SK-N-SH (cell line): ENCODE measurements around the gene MAST4. TPM values are rescaled to one million over a fixed set of nuclear protein-coding genes. Genes with fewer than 3 reads are reported as not detected.

Experiments used
- CTCF ChIA-PET: fragments of 300-600, 350-600 bp; formaldehyde crosslinking; extraction: SDS; loops from one replicate; lab custom pipeline; 2021; lab: Yijun Ruan, JAX
- POLR2A ChIA-PET: fragments of 350-600 bp; sonication (Branson Sonifier 250); formaldehyde crosslinking; extraction: SDS; loops from one replicate; lab custom pipeline; 2020; ENCODE audit warnings: antibody characterized with exemption, inconsistent platforms; lab: Yijun Ruan, JAX
- DNase-seq: peaks from one replicate; pipeline ENCODE4 v3.0.0; 2012
- H2AFZ ChIP-seq: fragments of 200-600 bp; sonication (generic); 2 replicates; pipeline ENCODE4 v1.8.1; 2016; ENCODE audit warnings: antibody characterized with exemption, mild to moderate bottlenecking, low read depth
- H3F3A ChIP-seq: fragments of 200-600 bp; sonication (generic); replicated peaks from 2 replicates; pipeline ENCODE3; 2016; ENCODE audit warnings: antibody characterized with exemption, mild to moderate bottlenecking; ENCODE audit not compliant: insufficient read depth
- H3K27ac ChIP-seq, 2 experiments: fragments of 200-500 bp in 1 of 2; fragments of 200-600 bp in 1 of 2; sonication (Bioruptor generic) in 1 of 2; sonication (generic), shearing (Covaris generic) in 1 of 2; 2 replicates each; pipeline versions ENCODE4 v1.5.1 to v1.6.1; 2014 to 2016; ENCODE audit warnings: low read depth in 2 of 2, inconsistent platforms in 1 of 2, low read length in 1 of 2, mild to moderate bottlenecking in 1 of 2, mixed read lengths in 1 of 2
- H3K27me3 ChIP-seq: fragments of 200-600 bp; sonication (generic), shearing (Covaris generic); 2 replicates; pipeline ENCODE4 v1.6.1; 2016; ENCODE audit warnings: mixed run types; ENCODE audit not compliant: insufficient read depth
- H3K36me3 ChIP-seq, 2 experiments: fragments of 200-500 bp in 1 of 2; fragments of 200-600 bp in 1 of 2; sonication (Bioruptor generic) in 1 of 2; sonication (generic) in 1 of 2; replicated peaks in 1 of 2; 2 replicates each; pipeline versions ENCODE3 to v1.5.1; 2014 to 2016; ENCODE audit warnings: low read length in 1 of 2, mild to moderate bottlenecking in 1 of 2; ENCODE audit not compliant: insufficient read depth in 2 of 2, control insufficient read depth in 1 of 2
- H3K4me1 ChIP-seq, 2 experiments: fragments of 200-500 bp in 1 of 2; fragments of 200-600 bp in 1 of 2; sonication (Bioruptor generic) in 1 of 2; sonication (generic), shearing (Covaris generic) in 1 of 2; 2 replicates each; pipeline versions ENCODE4 v1.5.1 to v1.6.1; 2014 to 2016; ENCODE audit warnings: low read depth in 1 of 2, low read length in 1 of 2, mixed run types in 1 of 2; ENCODE audit not compliant: insufficient read depth in 2 of 2, control insufficient read depth in 1 of 2
- H3K4me2 ChIP-seq: fragments of 200-600 bp; sonication (generic), shearing (Covaris generic); 2 replicates; pipeline ENCODE4 v1.6.1; 2017; ENCODE audit warnings: mixed run types
- H3K4me3 ChIP-seq, 2 experiments: fragments of 200-500 bp in 1 of 2; fragments of 200-600 bp in 1 of 2; sonication (Bioruptor generic) in 1 of 2; sonication (generic), shearing (Covaris generic) in 1 of 2; 2 replicates each; pipeline versions ENCODE4 v1.5.1 to v1.8.1; 2014 to 2016; ENCODE audit warnings: low read depth in 2 of 2, inconsistent platforms in 1 of 2, low read length in 1 of 2, mild to moderate bottlenecking in 1 of 2, mixed read lengths in 1 of 2, moderate library complexity in 1 of 2
- H3K79me2 ChIP-seq: fragments of 200-600 bp; sonication (generic); 2 replicates; pipeline ENCODE4 v1.8.1; 2017; ENCODE audit warnings: mild to moderate bottlenecking; ENCODE audit not compliant: insufficient read depth
- H3K9ac ChIP-seq: fragments of 200-600 bp; sonication (generic); 2 replicates; pipeline ENCODE4 v1.6.1; 2017; ENCODE audit warnings: mixed run types
- H3K9me2 ChIP-seq: fragments of 200-600 bp; sonication (generic); 2 replicates; pipeline ENCODE4 v1.6.1; 2017; ENCODE audit warnings: mixed run types
- H3K9me3 ChIP-seq: fragments of 200-600 bp; sonication (generic); 2 replicates; pipeline ENCODE4 v1.6.1; 2017; ENCODE audit warnings: mixed run types, mild to moderate bottlenecking, moderate library complexity
- H4K20me1 ChIP-seq: fragments of 200-600 bp; sonication (generic); 2 replicates; pipeline ENCODE4 v1.6.1; 2017; ENCODE audit warnings: mild to moderate bottlenecking, mixed run types; ENCODE audit not compliant: insufficient read depth
- ELF1 ChIP-seq: IDR thresholded peaks from 2 replicates; pipeline ENCODE4 v1.4.0; 2012
- FOXM1 ChIP-seq: IDR thresholded peaks from 2 replicates; pipeline ENCODE4 v1.4.0; 2012; ENCODE audit warnings: low read depth, mild to moderate bottlenecking
- NFIC ChIP-seq: IDR thresholded peaks from 2 replicates; pipeline ENCODE4 v1.4.0; 2012; ENCODE audit warnings: borderline replicate concordance
- PBX3 ChIP-seq: IDR thresholded peaks from 2 replicates; pipeline ENCODE4; 2012
- RCOR1 ChIP-seq: fragments of 150-350 bp; IDR thresholded peaks from 2 replicates; pipeline ENCODE4 v1.6.1; 2017; ENCODE audit warnings: antibody characterized with exemption, low read length
- SIN3A ChIP-seq: IDR thresholded peaks from 2 replicates; pipeline ENCODE4 v1.6.1; 2012; ENCODE audit warnings: low read depth, mild to moderate bottlenecking, low read length, moderate library complexity, borderline replicate concordance
- USF1 ChIP-seq: IDR thresholded peaks from 2 replicates; pipeline ENCODE4 v1.4.0; 2012; ENCODE audit warnings: low read depth, borderline replicate concordance
- WGBS: methylation state at CpG from one replicate; pipeline ENCODE4 v1.1.6; 2017; ENCODE audit warnings: low lambda C conversion rate; 5-methylcytosine and 5-hydroxymethylcytosine counted together
- polyA plus RNA-seq, 3 experiments: library from polyadenylated mRNA; depleted of rRNA; stranded (reverse); fragments of >200 nt; gene quantifications; 2 replicates each; pipeline ENCODE4 v1.2.3, GENCODE V29; 2012
- TF ChIP-seq, protein P1 (sequence below): IDR thresholded peaks from 2 replicates; pipeline ENCODE4 v1.6.1; 2012; ENCODE audit warnings: mild to moderate bottlenecking, low read depth, low read length, moderate library complexity
- TF ChIP-seq, protein P2 (sequence below): fragments of 150-350 bp; IDR thresholded peaks from 2 replicates; pipeline ENCODE4 v1.6.1; 2017; ENCODE audit warnings: antibody characterized with exemption, low read length, low read depth, borderline replicate concordance

MAST4 gene
- polyA plus RNA-seq, 1 of the 3 experiments (the other 2 are of a cell fraction) = 2.2 TPM

GRCh38 chr5:67003685-67003934, 407.4 kb downstream of the MAST4 start:
- peaks cover 13% of the 10 kb centered on the region; the same call in 1 of the 2 replicates for H3K79me2 ChIP-seq
- H2AFZ ChIP-seq = peak overlapping the region; percentile 88
- peak overlapping the region; percentile 44 for H3K9ac ChIP-seq
- H3K4me1 ChIP-seq = peaks cover 7 to 22% of the 10 kb centered on the region in 2 experiments; a peak in 3 of 4 replicates
- no peak for DNase-seq
- 18% methylated on average over 4 of the region's 4 CpGs for WGBS
- H4K20me1 ChIP-seq = no peaks in the 10 kb centered on the region
- no peaks in the 10 kb centered on the region for H3K27me3 ChIP-seq
- peak overlapping the region; percentile 60 to 61 for H3K4me3 ChIP-seq
- H3K4me2 ChIP-seq = peak overlapping the region; percentile 92
- no peaks in the 10 kb centered on the region for H3K9me2 ChIP-seq
- POLR2A ChIA-PET = no interaction called here
- H3K27ac ChIP-seq = peak overlapping the region; percentile 53 to 96; a peak in 3 of 4 replicates
- H3K9me3 ChIP-seq = no peaks in the 10 kb centered on the region
- CTCF ChIA-PET = interaction anchor here (0.7 to 2.0 kb wide), 4 partner anchors 15 to 205 kb away, joined by 4 to 16 read pairs (median 6); no protein-coding TSS in a partner anchor
- no peak for TF ChIP-seq USF1
- TF ChIP-seq, protein P1, sequence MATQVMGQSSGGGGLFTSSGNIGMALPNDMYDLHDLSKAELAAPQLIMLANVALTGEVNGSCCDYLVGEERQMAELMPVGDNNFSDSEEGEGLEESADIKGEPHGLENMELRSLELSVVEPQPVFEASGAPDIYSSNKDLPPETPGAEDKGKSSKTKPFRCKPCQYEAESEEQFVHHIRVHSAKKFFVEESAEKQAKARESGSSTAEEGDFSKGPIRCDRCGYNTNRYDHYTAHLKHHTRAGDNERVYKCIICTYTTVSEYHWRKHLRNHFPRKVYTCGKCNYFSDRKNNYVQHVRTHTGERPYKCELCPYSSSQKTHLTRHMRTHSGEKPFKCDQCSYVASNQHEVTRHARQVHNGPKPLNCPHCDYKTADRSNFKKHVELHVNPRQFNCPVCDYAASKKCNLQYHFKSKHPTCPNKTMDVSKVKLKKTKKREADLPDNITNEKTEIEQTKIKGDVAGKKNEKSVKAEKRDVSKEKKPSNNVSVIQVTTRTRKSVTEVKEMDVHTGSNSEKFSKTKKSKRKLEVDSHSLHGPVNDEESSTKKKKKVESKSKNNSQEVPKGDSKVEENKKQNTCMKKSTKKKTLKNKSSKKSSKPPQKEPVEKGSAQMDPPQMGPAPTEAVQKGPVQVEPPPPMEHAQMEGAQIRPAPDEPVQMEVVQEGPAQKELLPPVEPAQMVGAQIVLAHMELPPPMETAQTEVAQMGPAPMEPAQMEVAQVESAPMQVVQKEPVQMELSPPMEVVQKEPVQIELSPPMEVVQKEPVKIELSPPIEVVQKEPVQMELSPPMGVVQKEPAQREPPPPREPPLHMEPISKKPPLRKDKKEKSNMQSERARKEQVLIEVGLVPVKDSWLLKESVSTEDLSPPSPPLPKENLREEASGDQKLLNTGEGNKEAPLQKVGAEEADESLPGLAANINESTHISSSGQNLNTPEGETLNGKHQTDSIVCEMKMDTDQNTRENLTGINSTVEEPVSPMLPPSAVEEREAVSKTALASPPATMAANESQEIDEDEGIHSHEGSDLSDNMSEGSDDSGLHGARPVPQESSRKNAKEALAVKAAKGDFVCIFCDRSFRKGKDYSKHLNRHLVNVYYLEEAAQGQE = no peak
- no peak for TF ChIP-seq SIN3A
- no peak for TF ChIP-seq FOXM1
- TF ChIP-seq NFIC = no peak
- no peak for TF ChIP-seq RCOR1
- no peak for TF ChIP-seq ELF1
- TF ChIP-seq, protein P2, sequence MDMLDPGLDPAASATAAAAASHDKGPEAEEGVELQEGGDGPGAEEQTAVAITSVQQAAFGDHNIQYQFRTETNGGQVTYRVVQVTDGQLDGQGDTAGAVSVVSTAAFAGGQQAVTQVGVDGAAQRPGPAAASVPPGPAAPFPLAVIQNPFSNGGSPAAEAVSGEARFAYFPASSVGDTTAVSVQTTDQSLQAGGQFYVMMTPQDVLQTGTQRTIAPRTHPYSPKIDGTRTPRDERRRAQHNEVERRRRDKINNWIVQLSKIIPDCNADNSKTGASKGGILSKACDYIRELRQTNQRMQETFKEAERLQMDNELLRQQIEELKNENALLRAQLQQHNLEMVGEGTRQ = no peak
- TF ChIP-seq PBX3 = no peak
- peaks cover 11% of the 10 kb centered on the region for H3F3A ChIP-seq
- H3K36me3 ChIP-seq = no peaks in the 10 kb centered on the region
